H9 (cell line): Measurements from ENCODE around the gene THTPA. TPM values are rescaled to one million over a fixed set of nuclear protein-coding genes. Genes with fewer than 3 reads are reported as not detected.

Experiments
- DNase-seq: peaks from one replicate; pipeline ENCODE4 v3.0.0-alpha.2; 2017
- H2AFZ ChIP-seq: one replicate; pipeline ENCODE4 v1.6.1; 2013; ENCODE audit warnings: mild to moderate bottlenecking, low read length, control low read depth, moderate library complexity
- H2AK5ac ChIP-seq: 2 replicates; pipeline ENCODE4 v1.6.1; 2013; ENCODE audit warnings: low read length, control low read depth, mixed read lengths; ENCODE audit not compliant: insufficient read length
- H2BK120ac ChIP-seq: one replicate; pipeline ENCODE4 v1.6.1; 2013; ENCODE audit warnings: low read depth, mild to moderate bottlenecking, low read length, control low read depth, inconsistent platforms; ENCODE audit not compliant: poor library complexity, severe bottlenecking
- H2BK12ac ChIP-seq: 2 replicates; pipeline ENCODE4 v1.6.1; 2013; ENCODE audit warnings: low read length, control low read depth, mixed read lengths, low read depth; ENCODE audit not compliant: insufficient read length
- H2BK15ac ChIP-seq: 2 replicates; pipeline ENCODE4 v1.6.1; 2013; ENCODE audit warnings: low read depth, low read length, control low read depth
- H2BK20ac ChIP-seq: one replicate; pipeline ENCODE4 v1.6.1; 2013; ENCODE audit warnings: low read depth, mild to moderate bottlenecking, low read length, control low read depth, inconsistent platforms; ENCODE audit not compliant: poor library complexity, severe bottlenecking
- H2BK5ac ChIP-seq: 2 replicates; pipeline ENCODE4 v1.6.1; 2013; ENCODE audit warnings: low read length, control low read depth, mixed read lengths; ENCODE audit not compliant: insufficient read length
- H3K14ac ChIP-seq: 2 replicates; pipeline ENCODE4 v1.6.1; 2013; ENCODE audit warnings: low read length, control low read depth; ENCODE audit not compliant: insufficient read depth
- H3K18ac ChIP-seq: 2 replicates; pipeline ENCODE4 v1.6.1; 2013; ENCODE audit warnings: low read depth, mild to moderate bottlenecking, mixed read lengths, low read length, control low read depth; ENCODE audit not compliant: insufficient read length
- H3K23ac ChIP-seq: 2 replicates; pipeline ENCODE4 v1.6.1; 2013; ENCODE audit warnings: low read length, control low read depth, mixed read lengths, low read depth; ENCODE audit not compliant: insufficient read length
- H3K23me2 ChIP-seq: 2 replicates; pipeline ENCODE4 v1.6.1; 2013; ENCODE audit warnings: low read depth, mild to moderate bottlenecking, mixed read lengths, low read length, control low read depth; ENCODE audit not compliant: insufficient read length, poor library complexity, severe bottlenecking
- H3K27ac ChIP-seq: 2 replicates; pipeline ENCODE4 v1.5.1; 2013; ENCODE audit warnings: low read length, control low read depth, mixed read lengths, low read depth; ENCODE audit not compliant: insufficient read length
- H3K27me3 ChIP-seq: 2 replicates; pipeline ENCODE4 v1.6.1; 2013; ENCODE audit warnings: low read length, control low read depth, inconsistent platforms; ENCODE audit not compliant: insufficient read depth
- H3K4ac ChIP-seq: 2 replicates; pipeline ENCODE4 v1.6.1; 2013; ENCODE audit warnings: low read depth, mild to moderate bottlenecking, control low read depth, inconsistent platforms, low read length, moderate library complexity
- H3K4me1 ChIP-seq: 2 replicates; pipeline ENCODE4 v1.6.1; 2013; ENCODE audit warnings: low read length, control low read depth, inconsistent platforms; ENCODE audit not compliant: insufficient read depth
- H3K4me2 ChIP-seq: 2 replicates; pipeline ENCODE4 v1.6.1; 2013; ENCODE audit warnings: low read length, control low read depth, mixed read lengths; ENCODE audit not compliant: insufficient read length, insufficient read depth
- H3K56ac ChIP-seq: 2 replicates; pipeline ENCODE4 v1.6.1; 2013; ENCODE audit warnings: low read depth, mild to moderate bottlenecking, mixed read lengths, low read length, control low read depth; ENCODE audit not compliant: insufficient read length
- H3K79me1 ChIP-seq: 2 replicates; pipeline ENCODE4 v1.6.1; 2013; ENCODE audit warnings: low read depth, mild to moderate bottlenecking, moderate library complexity, low read length, control low read depth, inconsistent platforms; ENCODE audit not compliant: insufficient read depth, poor library complexity, severe bottlenecking
- H3K79me2 ChIP-seq: 2 replicates; pipeline ENCODE4 v1.6.1; 2013; ENCODE audit warnings: low read length, control low read depth, inconsistent platforms; ENCODE audit not compliant: insufficient read depth
- H3K9ac ChIP-seq: 2 replicates; pipeline ENCODE4 v1.6.1; 2013; ENCODE audit warnings: low read length, control low read depth, mixed read lengths; ENCODE audit not compliant: insufficient read length; ENCODE audit errors: extremely low read depth
- H3K9me3 ChIP-seq: one replicate; pipeline ENCODE4 v1.6.1; 2013; ENCODE audit warnings: low read depth, low read length, inconsistent platforms; ENCODE audit not compliant: control insufficient read depth
- H3T11ph ChIP-seq: one replicate; pipeline ENCODE4 v1.6.1; 2013; ENCODE audit warnings: mild to moderate bottlenecking, low read length, control low read depth, inconsistent platforms
- H4K20me1 ChIP-seq: one replicate; pipeline ENCODE4 v1.6.1; 2013; ENCODE audit not compliant: control insufficient read depth, insufficient read length, insufficient read depth
- H4K5ac ChIP-seq: 2 replicates; pipeline ENCODE4 v1.6.1; 2013; ENCODE audit warnings: low read depth, mild to moderate bottlenecking, mixed read lengths, low read length, control low read depth; ENCODE audit not compliant: insufficient read length
- H4K8ac ChIP-seq: replicated peaks from 2 replicates; pipeline ENCODE4 v1.6.1; 2013; ENCODE audit warnings: low read length, control low read depth, mixed read lengths, low read depth; ENCODE audit not compliant: insufficient read length
- H4K91ac ChIP-seq: 2 replicates; pipeline ENCODE4 v1.6.1; 2013; ENCODE audit warnings: low read depth, mild to moderate bottlenecking, moderate library complexity, mixed read lengths, low read length, control low read depth; ENCODE audit not compliant: insufficient read length
- H3K27ac Mint-ChIP-seq, 3 experiments: 2 replicates in 2 of 3; 3 replicates in 1 of 3; pipeline ENCODE4 v1.8.0; 2020 to 2021; ENCODE audit warnings: mixed read lengths in 3 of 3, mild to moderate bottlenecking in 1 of 3, moderate library complexity in 1 of 3
- H3K27me3 Mint-ChIP-seq: 2 replicates; pipeline ENCODE4 v1.8.0; 2021; ENCODE audit warnings: low read depth, mild to moderate bottlenecking, moderate library complexity, mixed read lengths
- H3K36me3 Mint-ChIP-seq, 3 experiments: 2 replicates in 2 of 3; 3 replicates in 1 of 3; pipeline ENCODE4 v1.8.0; 2020 to 2021; ENCODE audit warnings: low read depth in 3 of 3, mixed read lengths in 3 of 3; ENCODE audit not compliant: insufficient read depth in 1 of 3
- H3K4me1 Mint-ChIP-seq, 2 experiments: 2 replicates each; pipeline ENCODE4 v1.8.0; 2020; ENCODE audit warnings: mixed read lengths in 2 of 2
- H3K4me3 Mint-ChIP-seq, 2 experiments: 2 replicates in 1 of 2; 3 replicates in 1 of 2; pipeline ENCODE4 v1.8.0; 2020 to 2021; ENCODE audit warnings: mild to moderate bottlenecking in 2 of 2, mixed read lengths in 2 of 2, moderate library complexity in 1 of 2
- H3K9me3 Mint-ChIP-seq, 2 experiments: 2 replicates in 1 of 2; 3 replicates in 1 of 2; pipeline ENCODE4 v1.8.0; 2020; ENCODE audit warnings: mild to moderate bottlenecking in 2 of 2, mixed read lengths in 2 of 2, moderate library complexity in 1 of 2
- WGBS: extraction: QIAGEN DNeasy Blood & Tissue Kit; methylation state at CpG from one replicate; pipeline ENCODE4 v1.1.7; 2013; ENCODE audit warnings: missing lambda C conversion rate, low lambda C conversion rate, mixed read lengths; ENCODE audit not compliant: insufficient read length; ENCODE audit errors: extremely low coverage; 5-methylcytosine and 5-hydroxymethylcytosine counted together
- total RNA-seq: library from RNA; stranded (reverse); gene quantifications from 2 replicates; pipeline ENCODE4 v1.2.1, GENCODE V29; 2021
- TF ChIP-seq, protein P1 (sequence below): fragments of 200-600 bp; sonication (generic); conservative IDR thresholded peaks from 3 replicates; pipeline ENCODE4 v1.8.0; 2021; ENCODE audit warnings: antibody characterized with exemption, mild to moderate bottlenecking

The THTPA gene
- total RNA-seq, 1 experiment from 2014 or later = 15.6 TPM

DNA sequence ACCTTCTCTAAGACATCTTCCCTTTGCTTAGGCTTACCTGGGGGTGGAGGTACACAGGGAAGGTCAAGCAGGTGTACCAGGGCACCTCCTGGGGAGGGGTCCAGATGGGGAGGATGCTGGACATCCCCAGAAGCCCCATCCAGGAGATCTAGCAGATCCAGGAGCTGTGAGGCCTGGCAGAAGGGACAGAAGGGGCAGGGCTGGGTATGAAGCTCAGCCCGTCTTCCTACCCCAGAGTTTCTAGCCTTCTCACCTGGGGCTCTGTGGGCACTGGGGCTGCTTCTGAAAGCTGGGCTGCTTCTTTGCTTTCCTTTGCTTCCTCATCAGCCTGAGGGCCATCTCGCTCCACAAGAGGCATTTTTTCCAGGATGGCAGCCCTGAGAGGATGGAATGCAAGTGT is 5.2 kb downstream of the THTPA start:
- H2BK20ac ChIP-seq = no peak overlapping the region
- Mint-ChIP-seq H3K27me3 (no peaks in the 10 kb centered on the region), H3K27ac (no peak overlapping the region), H3K4me1 (peaks cover 17 to 29% of the 10 kb centered on the region in 2 experiments), H3K9me3 (no peaks in the 10 kb centered on the region), H3K4me3 (no peak overlapping the region), H3K36me3 (peaks cover 17 to 79% (median 69%) of the 10 kb centered on the region in 3 experiments)
- H3K4me2 ChIP-seq = no peak overlapping the region
- H4K20me1 ChIP-seq = peaks cover 3% of the 10 kb centered on the region
- H3K23me2 ChIP-seq = peaks cover 9% of the 10 kb centered on the region
- no peak overlapping the region for H3K18ac ChIP-seq
- no peaks in the 10 kb centered on the region for H3K9me3 ChIP-seq
- H2BK5ac ChIP-seq = no peak overlapping the region
- no CpG with 5 or more reads among the region's 2 CpGs for WGBS
- H3T11ph ChIP-seq = no peak overlapping the region
- H3K79me2 ChIP-seq = no peaks in the 10 kb centered on the region; the same call in 1 of the 2 replicates
- H3K79me1 ChIP-seq = no peaks in the 10 kb centered on the region
- H3K14ac ChIP-seq = no peak overlapping the region
- TF ChIP-seq, protein P1, sequence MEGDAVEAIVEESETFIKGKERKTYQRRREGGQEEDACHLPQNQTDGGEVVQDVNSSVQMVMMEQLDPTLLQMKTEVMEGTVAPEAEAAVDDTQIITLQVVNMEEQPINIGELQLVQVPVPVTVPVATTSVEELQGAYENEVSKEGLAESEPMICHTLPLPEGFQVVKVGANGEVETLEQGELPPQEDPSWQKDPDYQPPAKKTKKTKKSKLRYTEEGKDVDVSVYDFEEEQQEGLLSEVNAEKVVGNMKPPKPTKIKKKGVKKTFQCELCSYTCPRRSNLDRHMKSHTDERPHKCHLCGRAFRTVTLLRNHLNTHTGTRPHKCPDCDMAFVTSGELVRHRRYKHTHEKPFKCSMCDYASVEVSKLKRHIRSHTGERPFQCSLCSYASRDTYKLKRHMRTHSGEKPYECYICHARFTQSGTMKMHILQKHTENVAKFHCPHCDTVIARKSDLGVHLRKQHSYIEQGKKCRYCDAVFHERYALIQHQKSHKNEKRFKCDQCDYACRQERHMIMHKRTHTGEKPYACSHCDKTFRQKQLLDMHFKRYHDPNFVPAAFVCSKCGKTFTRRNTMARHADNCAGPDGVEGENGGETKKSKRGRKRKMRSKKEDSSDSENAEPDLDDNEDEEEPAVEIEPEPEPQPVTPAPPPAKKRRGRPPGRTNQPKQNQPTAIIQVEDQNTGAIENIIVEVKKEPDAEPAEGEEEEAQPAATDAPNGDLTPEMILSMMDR = no peak
- H2AK5ac ChIP-seq = no peak overlapping the region
- H4K8ac ChIP-seq = no peak overlapping the region
- H2AFZ ChIP-seq = no peak overlapping the region
- no peak overlapping the region for H4K91ac ChIP-seq
- H3K4ac ChIP-seq = no peak overlapping the region
- no peak overlapping the region for H3K9ac ChIP-seq
- H3K27ac ChIP-seq = no peak overlapping the region
- H2BK12ac ChIP-seq = no peak overlapping the region
- H4K5ac ChIP-seq = no peak overlapping the region
- H3K23ac ChIP-seq = no peak overlapping the region
- H3K27me3 ChIP-seq = no peaks in the 10 kb centered on the region
- H3K56ac ChIP-seq = no peak overlapping the region
- no peak overlapping the region for H2BK120ac ChIP-seq
- no peak overlapping the region for H2BK15ac ChIP-seq
- peaks cover under 1% of the 10 kb centered on the region; the same call in 1 of the 2 replicates for H3K4me1 ChIP-seq
- no peak for DNase-seq
